Karpas-422 (cell line): ENCODE data around the gene GAA. TPM values are rescaled to one million over a fixed set of nuclear protein-coding genes. Genes with fewer than 3 reads are reported as not detected.

Experiments used
- DNase-seq: peaks from one replicate; pipeline ENCODE4 v3.0.0-alpha.2; 2015
- H2AFZ ChIP-seq: fragments of 200-600 bp; sonication (generic); 2 replicates; pipeline ENCODE4 v1.6.1; 2014; ENCODE audit warnings: antibody characterized with exemption, low read length, mixed read lengths
- H3K27ac ChIP-seq: fragments of 200-600 bp; sonication (generic); 2 replicates; pipeline ENCODE4 v1.5.1; 2014; ENCODE audit warnings: mild to moderate bottlenecking, low read length, moderate library complexity
- H3K27me3 ChIP-seq: fragments of 200-600 bp; sonication (generic); 2 replicates; pipeline ENCODE4 v1.6.1; 2014; ENCODE audit warnings: low read length, mixed read lengths
- H3K36me3 ChIP-seq: fragments of 200-600 bp; sonication (generic); 2 replicates; pipeline ENCODE4 v1.6.1; 2014; ENCODE audit warnings: low read length, mixed read lengths; ENCODE audit not compliant: insufficient read depth
- H3K4me1 ChIP-seq: fragments of 200-600 bp; sonication (generic); 2 replicates; pipeline ENCODE4 v1.6.1; 2014; ENCODE audit warnings: mild to moderate bottlenecking, low read length, mixed read lengths
- H3K4me2 ChIP-seq: fragments of 200-600 bp; sonication (generic); 2 replicates; pipeline ENCODE4 v1.6.1; 2014; ENCODE audit warnings: low read length, low read depth, mild to moderate bottlenecking; ENCODE audit not compliant: poor library complexity, severe bottlenecking
- H3K4me3 ChIP-seq: fragments of 200-600 bp; sonication (generic); 2 replicates; pipeline ENCODE4 v1.5.1; 2014; ENCODE audit warnings: mild to moderate bottlenecking, antibody characterized with exemption, low read length, mixed read lengths
- H3K79me2 ChIP-seq: fragments of 200-600 bp; sonication (generic); 2 replicates; pipeline ENCODE4 v1.6.1; 2014; ENCODE audit warnings: mild to moderate bottlenecking, low read length, mixed read lengths
- H3K9ac ChIP-seq: fragments of 200-600 bp; sonication (generic); 2 replicates; pipeline ENCODE4 v1.6.0; 2014; ENCODE audit warnings: low read length
- H3K9me2 ChIP-seq: fragments of 200-600 bp; sonication (generic), shearing (Covaris generic); replicated peaks from 2 replicates; pipeline ENCODE4 v1.6.0; 2014; ENCODE audit warnings: mild to moderate bottlenecking, low read length, moderate library complexity; ENCODE audit not compliant: insufficient read depth
- H3K9me3 ChIP-seq: fragments of 300-700, 200-600 bp; sonication (generic); 2 replicates; pipeline ENCODE4 v1.6.1; 2014; ENCODE audit warnings: low read length, mixed read lengths
- H4K20me1 ChIP-seq: fragments of 200-600 bp; sonication (generic); 2 replicates; pipeline ENCODE4 v1.6.1; 2014; ENCODE audit warnings: mild to moderate bottlenecking, antibody characterized with exemption, low read length, low read depth; ENCODE audit not compliant: insufficient read depth
- total RNA-seq: library from RNA; depleted of rRNA; stranded (reverse); fragments of >200 nt; shearing (Covaris generic); gene quantifications from 2 replicates; pipeline ENCODE4 v1.2.3, GENCODE V29; 2014; ENCODE audit warnings: low replicate concordance

GAA gene
- total RNA-seq, 1 experiment from 2014 or later: 4.3 TPM

DNA sequence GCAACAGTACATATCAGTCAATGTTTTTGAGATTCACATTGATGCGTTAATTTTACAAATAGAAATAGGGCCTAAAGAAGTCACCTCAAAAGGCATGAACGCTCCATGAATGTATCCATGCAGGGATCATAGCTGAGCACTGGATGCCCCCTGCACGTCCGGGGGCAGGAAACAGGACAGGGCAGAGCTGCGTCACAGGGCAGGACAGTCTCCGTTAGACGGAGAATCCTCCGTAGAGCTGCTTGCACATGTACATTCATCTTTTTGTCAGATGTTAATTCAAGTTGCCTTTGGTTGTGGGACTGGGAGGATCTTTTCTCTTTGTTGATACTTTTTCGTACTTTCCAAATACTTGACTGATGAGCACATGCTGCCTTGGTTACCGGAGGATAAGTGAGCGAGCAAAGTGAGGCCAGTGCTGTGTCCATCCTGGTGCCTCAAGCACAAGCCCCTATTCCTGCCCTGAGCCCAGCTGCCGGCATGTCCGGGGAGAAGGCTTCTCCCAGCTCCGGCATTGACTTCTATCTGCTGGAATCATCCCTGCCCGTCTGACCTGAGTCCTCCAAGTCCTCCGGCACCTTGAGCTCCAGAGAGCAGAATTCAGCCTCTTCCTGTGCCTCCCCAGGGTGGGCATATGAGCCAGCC lies 15.0 kb downstream of the GAA start:
- Histone ChIP-seq H3K36me3 (no peaks in the 10 kb centered on the region), H3K9me2 (no peaks in the 10 kb centered on the region), H4K20me1 (no peaks in the 10 kb centered on the region), H3K9ac (no peak overlapping the region), H3K79me2 (no peaks in the 10 kb centered on the region), H3K4me1 (no peaks in the 10 kb centered on the region), H2AFZ (no peak overlapping the region), H3K4me3 (no peak overlapping the region), H3K27ac (no peak overlapping the region), H3K4me2 (no peak overlapping the region), H3K27me3 (no peaks in the 10 kb centered on the region), H3K9me3 (no peaks in the 10 kb centered on the region)
- no peak for DNase-seq

DNA sequence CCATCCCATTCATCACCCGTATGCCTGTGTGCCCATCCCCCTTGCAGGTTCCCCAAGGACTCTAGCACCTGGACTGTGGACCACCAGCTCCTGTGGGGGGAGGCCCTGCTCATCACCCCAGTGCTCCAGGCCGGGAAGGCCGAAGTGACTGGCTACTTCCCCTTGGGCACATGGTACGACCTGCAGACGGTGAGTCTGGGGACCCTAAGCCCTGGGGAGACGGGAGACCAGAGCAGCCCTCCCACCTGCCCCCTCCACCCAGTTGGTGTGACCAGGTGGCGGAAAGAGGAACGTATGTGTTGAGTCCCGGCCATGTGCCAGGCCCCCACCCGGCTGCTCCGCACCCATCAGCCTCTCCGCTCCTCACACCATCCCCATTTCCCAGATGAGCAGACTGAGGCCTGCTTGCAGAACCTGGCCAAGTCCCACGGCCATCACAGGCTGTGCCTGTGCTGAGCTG lies 15.6 kb downstream of the GAA start:
- H3K9me2 ChIP-seq: no peaks in the 10 kb centered on the region
- no peaks in the 10 kb centered on the region for H3K27me3 ChIP-seq
- no peaks in the 10 kb centered on the region for H3K79me2 ChIP-seq
- H3K4me3 ChIP-seq: no peak overlapping the region
- H2AFZ ChIP-seq: no peak overlapping the region
- no peaks in the 10 kb centered on the region for H4K20me1 ChIP-seq
- H3K9ac ChIP-seq: no peak overlapping the region
- no peak for DNase-seq
- H3K9me3 ChIP-seq: no peaks in the 10 kb centered on the region
- H3K36me3 ChIP-seq: no peaks in the 10 kb centered on the region
- no peaks in the 10 kb centered on the region for H3K4me1 ChIP-seq
- no peak overlapping the region for H3K27ac ChIP-seq
- no peak overlapping the region for H3K4me2 ChIP-seq

DNA sequence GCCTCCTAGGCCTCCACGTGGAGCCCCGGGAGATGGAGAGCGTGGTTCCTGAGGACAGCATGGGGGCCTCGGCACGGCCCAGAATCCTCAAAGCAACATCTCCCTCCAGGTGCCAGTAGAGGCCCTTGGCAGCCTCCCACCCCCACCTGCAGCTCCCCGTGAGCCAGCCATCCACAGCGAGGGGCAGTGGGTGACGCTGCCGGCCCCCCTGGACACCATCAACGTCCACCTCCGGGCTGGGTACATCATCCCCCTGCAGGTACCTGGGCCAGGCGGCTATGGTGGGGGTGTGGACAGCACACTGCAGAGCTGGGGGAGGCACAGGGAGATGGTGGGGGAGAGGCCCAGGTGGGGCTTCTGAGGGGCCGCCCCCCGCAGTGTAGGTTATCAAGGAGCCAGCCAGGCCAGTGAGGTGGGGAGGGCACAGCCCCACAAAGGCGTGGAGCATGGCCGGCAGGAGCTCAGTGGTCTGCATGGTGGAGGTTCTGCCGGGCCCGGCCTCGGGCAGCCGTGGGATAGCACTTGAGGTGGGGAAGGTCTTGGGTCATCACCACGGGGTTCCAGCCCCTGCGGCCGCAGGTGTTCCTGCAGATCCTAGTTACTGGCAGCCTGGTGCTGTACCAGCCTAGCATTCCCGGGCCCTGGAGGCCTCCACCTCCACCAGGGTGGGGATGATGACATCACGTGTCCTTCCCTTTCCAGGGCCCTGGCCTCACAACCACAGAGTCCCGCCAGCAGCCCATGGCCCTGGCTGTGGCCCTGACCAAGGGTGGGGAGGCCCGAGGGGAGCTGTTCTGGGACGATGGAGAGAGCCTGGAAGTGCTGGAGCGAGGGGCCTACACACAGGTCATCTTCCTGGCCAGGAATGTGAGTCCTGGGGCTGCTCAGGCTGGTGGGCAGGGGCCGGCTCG lies 16.4 kb downstream of the GAA start:
- Histone ChIP-seq H3K27ac (no peak overlapping the region), H3K9me2 (no peaks in the 10 kb centered on the region), H3K36me3 (no peaks in the 10 kb centered on the region), H3K9me3 (no peaks in the 10 kb centered on the region), H3K27me3 (no peaks in the 10 kb centered on the region), H3K4me2 (no peak overlapping the region), H3K4me3 (no peak overlapping the region), H3K4me1 (no peaks in the 10 kb centered on the region), H3K9ac (no peak overlapping the region), H3K79me2 (no peaks in the 10 kb centered on the region), H4K20me1 (no peaks in the 10 kb centered on the region), H2AFZ (no peak overlapping the region)
- DNase-seq: no peak

DNA sequence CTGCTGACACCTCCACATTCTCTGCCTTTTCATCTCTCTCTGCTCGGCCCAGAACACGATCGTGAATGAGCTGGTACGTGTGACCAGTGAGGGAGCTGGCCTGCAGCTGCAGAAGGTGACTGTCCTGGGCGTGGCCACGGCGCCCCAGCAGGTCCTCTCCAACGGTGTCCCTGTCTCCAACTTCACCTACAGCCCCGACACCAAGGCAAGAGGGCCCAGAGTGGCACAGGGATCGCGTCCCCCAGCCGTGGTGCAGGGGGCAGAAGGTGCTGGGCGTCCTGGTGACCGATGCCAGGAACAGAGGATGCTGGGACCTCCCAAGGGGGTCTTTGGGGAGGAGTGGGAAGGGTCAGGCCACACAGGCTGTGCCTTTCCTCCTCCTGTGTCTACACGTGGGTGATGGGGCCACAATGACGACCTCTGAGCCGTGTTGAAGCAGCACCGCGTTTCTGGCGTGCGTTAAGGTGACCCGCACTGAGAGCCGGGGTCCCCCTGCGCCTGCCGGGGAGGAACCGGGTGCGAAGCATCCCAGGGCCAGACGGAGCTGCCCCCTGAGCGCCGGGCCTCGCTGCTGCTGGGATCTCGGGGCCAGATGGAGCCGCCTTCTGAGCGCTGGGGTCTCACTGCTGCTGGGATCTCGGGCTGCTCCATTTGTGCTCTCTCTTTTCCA lies 17.4 kb downstream of the GAA start:
- Histone ChIP-seq H3K4me3 (no peak overlapping the region), H3K9me3 (no peaks in the 10 kb centered on the region), H3K4me2 (no peak overlapping the region), H4K20me1 (no peaks in the 10 kb centered on the region), H2AFZ (no peak overlapping the region), H3K79me2 (no peaks in the 10 kb centered on the region), H3K4me1 (no peaks in the 10 kb centered on the region), H3K27ac (no peak overlapping the region), H3K9me2 (no peaks in the 10 kb centered on the region), H3K27me3 (no peaks in the 10 kb centered on the region), H3K36me3 (no peaks in the 10 kb centered on the region), H3K9ac (no peak overlapping the region)
- DNase-seq: no peak

DNA sequence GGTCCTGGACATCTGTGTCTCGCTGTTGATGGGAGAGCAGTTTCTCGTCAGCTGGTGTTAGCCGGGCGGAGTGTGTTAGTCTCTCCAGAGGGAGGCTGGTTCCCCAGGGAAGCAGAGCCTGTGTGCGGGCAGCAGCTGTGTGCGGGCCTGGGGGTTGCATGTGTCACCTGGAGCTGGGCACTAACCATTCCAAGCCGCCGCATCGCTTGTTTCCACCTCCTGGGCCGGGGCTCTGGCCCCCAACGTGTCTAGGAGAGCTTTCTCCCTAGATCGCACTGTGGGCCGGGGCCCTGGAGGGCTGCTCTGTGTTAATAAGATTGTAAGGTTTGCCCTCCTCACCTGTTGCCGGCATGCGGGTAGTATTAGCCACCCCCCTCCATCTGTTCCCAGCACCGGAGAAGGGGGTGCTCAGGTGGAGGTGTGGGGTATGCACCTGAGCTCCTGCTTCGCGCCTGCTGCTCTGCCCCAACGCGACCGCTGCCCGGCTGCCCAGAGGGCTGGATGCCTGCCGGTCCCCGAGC lies 17.9 kb downstream of the GAA start:
- Histone ChIP-seq H3K27ac (no peak overlapping the region), H3K9ac (no peak overlapping the region), H3K36me3 (no peaks in the 10 kb centered on the region), H2AFZ (no peak overlapping the region), H3K9me2 (no peaks in the 10 kb centered on the region), H3K27me3 (no peaks in the 10 kb centered on the region), H3K4me1 (no peaks in the 10 kb centered on the region), H3K4me3 (no peak overlapping the region), H3K4me2 (no peak overlapping the region), H3K9me3 (no peaks in the 10 kb centered on the region), H3K79me2 (no peaks in the 10 kb centered on the region), H4K20me1 (no peaks in the 10 kb centered on the region)
- DNase-seq: no peak

DNA sequence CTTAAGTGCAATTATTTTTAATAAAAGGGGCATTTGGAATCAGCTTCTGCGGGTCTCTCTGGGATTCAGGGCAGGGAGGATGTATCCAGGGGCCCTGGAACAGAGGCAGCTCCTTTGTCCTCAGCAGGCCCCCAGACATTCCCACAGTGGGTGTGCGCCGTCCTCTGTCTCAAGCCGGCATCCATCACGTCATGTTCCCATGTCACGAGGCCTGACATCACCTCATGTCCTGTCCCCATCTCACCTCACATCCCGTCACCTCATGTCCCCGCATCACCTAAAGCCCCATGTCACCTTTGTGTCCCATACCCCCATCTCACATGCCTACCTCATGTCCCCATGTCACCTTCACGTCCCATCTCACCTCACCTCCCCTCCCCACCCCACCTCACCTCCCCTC lies 18.5 kb downstream of the GAA start:
- H3K4me2 ChIP-seq: no peak overlapping the region
- H3K9me3 ChIP-seq: no peaks in the 10 kb centered on the region
- H4K20me1 ChIP-seq: no peaks in the 10 kb centered on the region
- H3K27me3 ChIP-seq: no peaks in the 10 kb centered on the region
- no peak overlapping the region for H3K4me3 ChIP-seq
- no peak for DNase-seq
- H3K4me1 ChIP-seq: no peaks in the 10 kb centered on the region
- H3K36me3 ChIP-seq: no peaks in the 10 kb centered on the region
- H3K9me2 ChIP-seq: no peaks in the 10 kb centered on the region
- no peaks in the 10 kb centered on the region for H3K79me2 ChIP-seq
- H3K27ac ChIP-seq: no peak overlapping the region
- H2AFZ ChIP-seq: no peak overlapping the region
- no peak overlapping the region for H3K9ac ChIP-seq

DNA sequence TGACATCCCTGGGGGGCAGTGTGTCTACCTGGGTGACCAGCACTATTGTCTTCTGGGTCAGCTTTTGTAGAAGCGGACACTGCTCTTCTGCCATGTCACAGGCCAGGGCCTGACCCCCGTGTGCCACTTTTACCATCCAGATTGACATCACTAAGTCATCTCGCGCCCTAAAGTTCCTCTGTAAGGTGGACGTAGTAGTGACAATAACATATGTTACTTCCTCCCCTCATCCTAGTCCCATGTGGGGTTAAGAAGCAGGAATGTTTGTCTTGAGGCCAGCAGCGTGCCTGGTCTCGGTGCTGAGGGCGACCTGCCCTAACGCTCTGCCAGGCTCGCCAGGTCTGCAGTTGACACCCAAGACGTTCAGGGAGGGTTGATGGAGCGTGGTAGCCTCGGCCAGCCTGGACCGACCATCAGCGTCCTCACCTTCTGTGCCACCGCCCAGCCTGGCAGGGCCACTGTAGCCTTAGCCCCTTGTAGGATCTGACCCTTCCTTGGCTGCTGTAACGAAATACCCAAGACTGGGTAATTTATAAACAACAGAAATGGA lies 20.7 kb downstream of the GAA start:
- DNase-seq: no peak
- Histone ChIP-seq H3K27ac (no peak overlapping the region), H3K27me3 (no peaks in the 10 kb centered on the region), H3K9me2 (no peaks in the 10 kb centered on the region), H3K9ac (no peak overlapping the region), H3K79me2 (no peaks in the 10 kb centered on the region), H4K20me1 (no peaks in the 10 kb centered on the region), H3K4me3 (no peak overlapping the region), H2AFZ (no peak overlapping the region), H3K9me3 (no peaks in the 10 kb centered on the region), H3K4me2 (no peak overlapping the region), H3K4me1 (no peaks in the 10 kb centered on the region), H3K36me3 (no peaks in the 10 kb centered on the region)
